ENCODE results near the gene P2RY12. TPM values are rescaled to one million over a fixed set of nuclear protein-coding genes. Genes with fewer than 3 reads are reported as not detected.

Gene P2RY12
- total RNA-seq, 2 donors from 2014 or later: not detected

DNA sequence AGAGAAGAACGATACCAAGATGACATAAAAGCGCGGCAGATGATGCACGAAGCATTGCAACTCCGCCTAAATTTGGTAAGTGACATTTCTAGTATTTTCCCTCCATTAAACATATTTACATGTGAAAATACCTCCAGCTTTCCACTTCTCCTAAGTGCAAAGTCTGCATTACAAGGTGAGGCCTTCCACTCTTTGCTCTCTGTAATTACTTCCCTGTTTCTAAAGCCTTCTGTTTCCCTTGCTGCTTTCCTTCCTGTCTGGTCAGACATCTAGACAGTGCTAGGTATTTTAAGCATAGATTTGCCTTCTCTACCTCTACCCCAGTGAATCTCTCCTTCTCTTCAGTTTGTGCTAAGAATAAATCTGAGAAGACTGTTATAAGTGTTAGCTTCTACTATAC, 1.9 kb downstream of the P2RY12 start:
- Histone ChIP-seq H3K4me1 (ENCODE audit: control insufficient read depth, insufficient read depth, low read length) (no peaks in the 10 kb centered on the region), H3K27ac (ENCODE audit: low read depth, low read length) (no peak overlapping the region), H3K9ac (ENCODE audit: extremely low read depth, low read length, poor library complexity, severe bottlenecking) (no peak overlapping the region), H3K9me3 (ENCODE audit: control insufficient read depth, low read length) (no peaks in the 10 kb centered on the region), H3K36me3 (ENCODE audit: control insufficient read depth, insufficient read depth, low read length) (peaks cover 28% of the 10 kb centered on the region), H3K27me3 (ENCODE audit: control insufficient read depth, insufficient read depth, low read length, poor library complexity, severe bottlenecking) (no peaks in the 10 kb centered on the region), H3K4me3 (ENCODE audit: low read length) (no peak overlapping the region)
- no peak for TF ChIP-seq CTCF (conservative IDR thresholded peaks at IDR 0.05)
- no peaks in the 10 kb centered on the region for H3K9me3 Mint-ChIP-seq
- H3K27ac Mint-ChIP-seq: no peak overlapping the region
- H3K4me3 Mint-ChIP-seq: no peak overlapping the region
- DNase-seq: no peak
- H3K27me3 Mint-ChIP-seq (ENCODE audit: insufficient read depth): no peaks in the 10 kb centered on the region
- WGBS, 2 experiments (ENCODE audit: insufficient coverage in 1 of 2, insufficient read length in 1 of 2): 94 to 95% methylated on average over 5 of the region's 5 CpGs
- peaks cover 7% of the 10 kb centered on the region for H3K36me3 Mint-ChIP-seq (ENCODE audit: low read depth)
- H3K4me1 Mint-ChIP-seq: no peaks in the 10 kb centered on the region

DNA sequence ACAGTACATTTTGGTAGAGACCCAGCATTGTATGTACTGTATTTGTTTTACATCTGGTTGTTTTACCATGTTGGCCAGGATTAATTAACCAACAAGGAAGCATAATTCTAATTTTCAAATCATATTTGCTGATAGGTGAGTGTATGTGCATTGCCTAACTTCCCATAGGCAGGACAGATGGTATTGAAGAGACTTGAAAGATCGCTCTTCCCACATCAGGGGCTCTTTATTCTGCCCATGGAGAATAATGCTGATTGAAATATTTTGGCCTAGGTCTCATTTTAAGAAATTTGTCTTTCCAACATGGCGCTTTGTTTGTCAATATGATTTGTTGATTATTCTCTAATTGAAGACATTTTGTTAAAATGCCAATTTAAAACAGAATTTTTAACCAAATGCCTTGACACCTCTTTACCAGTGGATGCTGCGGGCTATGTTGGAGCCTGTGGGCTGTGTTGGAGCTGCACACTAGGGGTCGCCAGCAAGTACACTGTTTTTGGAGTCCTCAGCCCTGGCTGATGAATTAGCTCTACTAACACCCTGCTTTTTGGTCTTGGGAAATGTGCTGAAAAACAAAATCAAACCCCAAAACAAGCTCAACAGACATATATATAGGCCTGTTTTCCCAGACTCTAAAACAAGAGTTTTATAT, 5.3 kb downstream of the P2RY12 start:
- Histone ChIP-seq H3K27ac (ENCODE audit: low read depth, low read length) (no peak overlapping the region), H3K27me3 (ENCODE audit: control insufficient read depth, insufficient read depth, low read length, poor library complexity, severe bottlenecking) (no peaks in the 10 kb centered on the region), H3K4me3 (ENCODE audit: low read length) (no peak overlapping the region), H3K9ac (ENCODE audit: extremely low read depth, low read length, poor library complexity, severe bottlenecking) (no peak overlapping the region), H3K36me3 (ENCODE audit: control insufficient read depth, insufficient read depth, low read length) (peaks cover 17% of the 10 kb centered on the region), H3K9me3 (ENCODE audit: control insufficient read depth, low read length) (no peaks in the 10 kb centered on the region), H3K4me1 (ENCODE audit: control insufficient read depth, insufficient read depth, low read length) (no peaks in the 10 kb centered on the region)
- Mint-ChIP-seq H3K36me3 (ENCODE audit: low read depth) (peaks cover 2% of the 10 kb centered on the region), H3K27ac (no peak overlapping the region), H3K27me3 (ENCODE audit: insufficient read depth) (no peaks in the 10 kb centered on the region), H3K4me1 (no peaks in the 10 kb centered on the region), H3K9me3 (no peaks in the 10 kb centered on the region), H3K4me3 (no peak overlapping the region)
- DNase-seq: peak; percentile 90
- TF ChIP-seq CTCF (conservative IDR thresholded peaks at IDR 0.05): peak; percentile 91
- 56% methylated on average over 4 of the region's 4 CpGs; no CpG with 5 or more reads in 1 of the 2 experiments for WGBS, 2 experiments (ENCODE audit: insufficient coverage in 1 of 2, insufficient read length in 1 of 2)

DNA sequence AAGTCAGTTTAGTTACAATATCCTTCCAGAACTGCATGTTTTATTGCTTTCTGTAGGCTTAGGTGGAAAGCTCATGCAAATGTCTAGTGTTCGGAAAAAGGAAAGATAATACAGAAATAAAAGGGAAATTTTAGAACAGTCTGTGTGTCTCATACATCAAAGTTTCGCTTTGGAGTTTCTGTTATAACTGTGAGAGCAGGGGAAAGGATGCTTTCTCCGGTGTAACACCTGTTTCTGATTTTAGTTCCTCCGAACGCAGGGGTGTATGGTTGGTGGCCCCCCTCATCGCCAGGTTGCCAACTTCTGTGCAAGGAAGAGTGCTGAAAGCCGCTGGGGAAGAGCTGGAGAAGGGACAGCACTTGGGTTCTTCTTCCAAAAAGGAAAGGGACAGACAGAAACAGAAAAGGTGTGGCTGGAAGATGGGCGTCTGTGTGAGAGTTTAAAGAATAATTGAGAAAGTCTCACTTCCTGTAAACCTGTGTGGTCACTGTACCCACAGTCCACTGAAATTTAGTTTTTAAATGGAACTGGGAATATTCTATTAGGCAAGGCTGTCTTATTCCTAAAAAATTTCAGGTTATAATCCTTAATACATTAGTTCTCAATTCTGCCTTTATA, 6.7 kb downstream of the P2RY12 start:
- TF ChIP-seq CTCF (conservative IDR thresholded peaks at IDR 0.05): no peak
- H3K36me3 Mint-ChIP-seq (ENCODE audit: low read depth): peaks cover 2% of the 10 kb centered on the region
- H3K4me1 ChIP-seq (ENCODE audit: control insufficient read depth, insufficient read depth, low read length): no peaks in the 10 kb centered on the region

More for the DNA sequence above, 6.7 kb downstream of the P2RY12 start:
- H3K9ac ChIP-seq (ENCODE audit: extremely low read depth, low read length, poor library complexity, severe bottlenecking): no peak overlapping the region
- Mint-ChIP-seq H3K4me3 (no peak overlapping the region), H3K9me3 (no peaks in the 10 kb centered on the region), H3K27me3 (ENCODE audit: insufficient read depth) (no peaks in the 10 kb centered on the region), H3K4me1 (no peaks in the 10 kb centered on the region), H3K27ac (no peak overlapping the region)
- DNase-seq: no peak
- H3K9me3 ChIP-seq (ENCODE audit: control insufficient read depth, low read length): no peaks in the 10 kb centered on the region
- H3K36me3 ChIP-seq (ENCODE audit: control insufficient read depth, insufficient read depth, low read length): peaks cover 18% of the 10 kb centered on the region
- no peak overlapping the region for H3K27ac ChIP-seq (ENCODE audit: low read depth, low read length)
- WGBS, 2 experiments (ENCODE audit: insufficient coverage in 1 of 2, insufficient read length in 1 of 2): 89 to 100% methylated on average over 5 to 8 of the region's 8 CpGs
- no peak overlapping the region for H3K4me3 ChIP-seq (ENCODE audit: low read length)
- no peaks in the 10 kb centered on the region for H3K27me3 ChIP-seq (ENCODE audit: control insufficient read depth, insufficient read depth, low read length, poor library complexity, severe bottlenecking)

Data from endodermal cell (in vitro differentiated cells).